Breast epithelium (tissue), 3 donors: Measurements from ENCODE around the gene IL36B.

ENCODE experiments used
- CTCF ChIP-seq, 3 donors: fragments of 450-650 bp; IDR thresholded peaks; one replicate each; pipeline ENCODE4 v1.5.1; 2016 to 2017; ENCODE audit warnings: antibody characterized with exemption in 3 of 3, mild to moderate bottlenecking in 3 of 3, moderate library complexity in 3 of 3
- POLR2A ChIP-seq: fragments of 450-650 bp; IDR thresholded peaks from one replicate; pipeline ENCODE4 v1.6.1; 2016; ENCODE audit warnings: antibody characterized with exemption, mild to moderate bottlenecking, moderate library complexity
- POLR2AphosphoS5 ChIP-seq, 3 donors: sonication (generic); formaldehyde crosslinking; IDR thresholded peaks; one replicate each; pipeline ENCODE4 v1.6.1; 2017; ENCODE audit warnings: antibody characterized with exemption in 3 of 3

DNA sequence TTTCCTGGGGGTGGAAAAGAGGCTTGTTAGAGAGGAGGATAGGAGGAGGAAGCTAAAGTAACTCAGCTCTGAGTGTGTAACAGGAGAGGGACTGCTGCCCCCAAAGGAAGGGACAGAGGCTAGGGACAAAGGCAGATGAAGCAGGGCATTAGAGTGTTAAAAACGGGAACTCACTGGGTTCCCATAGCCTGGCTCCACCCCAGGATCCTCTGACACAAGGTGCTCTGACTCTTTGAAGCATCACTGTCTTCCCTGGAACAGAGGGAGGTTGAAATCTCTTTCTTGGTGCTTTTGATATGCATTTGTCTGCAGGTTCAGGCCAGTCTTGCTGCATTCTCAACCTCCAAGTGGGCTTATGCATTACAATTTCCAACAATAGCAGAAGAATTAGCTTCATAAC, 24.6 kb downstream of the IL36B start:
- TF ChIP-seq CTCF (IDR thresholded peaks at IDR 0.05), result no peak
- no peak for TF ChIP-seq POLR2A
- TF ChIP-seq POLR2AphosphoS5 (IDR thresholded peaks at IDR 0.05), result no peak
